Pulmonary artery endothelial cell (primary cell): Measurements from ENCODE around the gene MYL3. TPM values are rescaled to one million over a fixed set of nuclear protein-coding genes. Genes with fewer than 3 reads are reported as not detected.

Experiments used
- DNase-seq: peaks from one replicate; pipeline ENCODE4 v3.0.0-alpha.2; 2011; ENCODE audit warnings: low read depth, low spot score
- total RNA-seq: library from RNA; depleted of rRNA; stranded (reverse); fragments of >200 nt; gene quantifications from 2 replicates; pipeline ENCODE4 v1.2.3, GENCODE V29; 2014

The MYL3 gene
- total RNA-seq, 1 donor from 2014 or later = not detected

DNA sequence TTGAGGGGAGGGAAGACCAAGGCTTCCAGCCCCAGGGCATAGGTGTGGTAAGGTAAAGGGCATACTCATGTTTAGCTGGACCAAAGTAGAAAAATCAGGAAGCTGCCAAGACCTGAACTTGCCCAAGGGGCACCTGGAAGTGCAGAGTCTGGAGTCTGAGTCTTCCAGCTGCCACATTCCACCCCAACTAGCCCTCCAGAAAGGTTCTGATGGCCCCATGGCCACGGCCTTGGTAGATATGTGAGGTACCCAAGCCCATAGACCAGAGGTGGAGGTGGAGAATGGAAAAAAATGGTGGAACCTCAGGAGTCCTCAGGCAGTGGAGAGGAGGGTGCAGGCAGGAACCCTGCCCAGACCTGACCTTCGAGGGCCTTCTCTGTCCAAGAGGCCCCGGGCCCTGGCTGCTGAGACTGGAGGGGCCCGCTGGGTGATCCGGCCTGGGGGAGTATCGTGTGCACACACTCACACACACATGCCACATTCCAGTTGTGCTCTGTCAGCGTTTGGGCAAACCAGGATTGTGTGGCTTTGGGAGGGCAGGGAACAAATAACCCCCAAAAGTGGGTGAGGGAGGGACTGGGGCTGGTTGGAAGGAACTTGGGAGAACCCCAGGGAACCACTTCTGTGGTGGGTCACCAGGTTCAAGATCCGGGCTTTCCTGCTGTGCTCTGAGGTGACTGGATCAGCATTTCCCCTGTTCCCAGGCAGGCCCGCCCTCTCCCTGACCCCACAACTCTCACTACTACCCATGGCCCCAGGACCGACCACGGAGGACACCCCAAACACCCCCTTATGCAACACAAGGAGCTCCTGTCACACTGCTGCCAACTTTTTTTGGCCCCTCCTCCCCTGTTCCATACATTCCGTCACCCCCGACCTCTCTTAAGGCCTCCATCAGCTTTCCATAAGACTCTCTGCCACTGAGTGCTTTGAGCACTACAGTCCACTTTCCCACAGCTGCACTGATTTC, 11.6 kb downstream of the MYL3 start:
- DNase-seq = no peak

DNA sequence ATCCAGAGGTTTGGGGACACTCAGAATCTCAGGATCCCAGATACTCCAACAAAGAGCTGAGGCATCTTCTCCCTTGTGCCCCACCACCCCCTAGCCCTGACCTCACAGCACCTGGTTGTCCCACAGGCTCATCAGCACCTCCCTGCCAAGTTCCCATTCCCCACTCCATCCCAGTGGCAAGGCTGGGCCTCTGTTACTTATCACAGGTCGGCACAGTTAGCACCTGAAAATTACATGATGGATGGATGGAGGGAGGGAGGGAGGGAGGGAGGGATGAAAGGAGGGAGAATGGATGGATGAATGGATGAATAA, 12.8 kb downstream of the MYL3 start:
- no peak for DNase-seq

DNA sequence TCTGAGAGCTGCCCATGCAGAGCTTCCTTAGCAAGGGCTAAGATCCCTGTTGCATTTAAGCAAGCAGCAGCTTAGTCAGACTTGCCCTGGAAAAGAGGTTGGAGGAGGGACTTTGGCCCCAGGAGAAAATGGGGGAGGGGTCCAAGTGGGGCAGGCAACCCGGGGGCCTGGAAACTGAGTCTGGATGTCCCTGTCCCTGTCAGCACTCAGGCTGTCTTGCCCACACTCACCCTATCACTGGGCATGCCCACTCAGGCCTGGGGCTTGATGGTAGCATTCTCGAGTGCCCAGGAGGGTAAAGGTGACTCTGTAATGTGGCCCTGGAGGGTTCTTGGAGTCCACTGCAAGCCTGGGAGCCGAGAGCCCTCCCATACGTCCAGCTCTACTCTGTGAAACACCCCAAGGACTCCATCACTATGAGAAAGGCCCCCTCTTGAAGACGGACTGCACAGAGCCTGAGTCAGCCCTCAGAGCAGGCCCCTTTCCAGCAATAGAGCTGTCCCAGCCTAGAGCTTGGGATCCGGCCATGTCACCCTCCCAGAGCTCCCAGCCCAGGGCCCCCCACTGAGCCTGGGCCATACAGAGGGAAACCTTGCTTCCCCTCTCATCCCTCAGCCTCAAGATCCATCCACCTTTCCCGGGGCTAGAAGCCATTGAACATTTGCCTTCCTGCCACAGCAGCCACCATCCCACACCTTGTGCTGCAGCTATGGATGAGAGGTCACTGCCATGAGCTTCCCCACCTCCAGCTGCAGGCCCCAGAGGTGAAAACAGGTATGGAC, 13.4 kb downstream of the MYL3 start:
- DNase-seq = no peak

DNA sequence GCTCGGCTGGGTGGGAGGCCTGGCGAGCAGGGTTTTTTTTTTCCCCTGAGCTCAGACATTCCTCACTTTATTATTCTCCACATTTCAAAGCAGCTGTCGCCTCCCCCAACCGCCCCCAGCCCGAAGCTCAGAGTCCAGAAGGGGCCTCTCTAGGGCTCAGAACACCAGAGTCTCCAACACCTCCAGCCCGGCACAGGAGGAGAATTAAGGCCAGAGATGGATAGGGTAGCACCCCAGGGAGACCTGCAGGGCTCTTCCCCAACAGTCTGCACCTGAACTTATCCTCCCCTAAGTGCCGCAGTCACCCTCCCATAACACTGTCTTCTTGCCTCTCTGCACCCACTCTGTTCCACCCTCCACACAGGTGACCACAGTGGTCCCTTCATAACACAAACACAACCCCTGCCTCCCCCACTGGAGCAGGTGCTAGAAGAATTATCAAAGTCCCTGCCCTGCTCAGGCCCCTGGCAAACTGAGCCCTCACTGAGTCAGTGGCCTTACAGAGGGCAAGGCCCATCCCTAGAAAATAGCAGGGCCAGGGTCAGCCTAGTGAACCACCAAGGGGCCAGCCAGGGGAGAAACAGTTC, 14.1 kb downstream of the MYL3 start:
- no peak for DNase-seq

DNA sequence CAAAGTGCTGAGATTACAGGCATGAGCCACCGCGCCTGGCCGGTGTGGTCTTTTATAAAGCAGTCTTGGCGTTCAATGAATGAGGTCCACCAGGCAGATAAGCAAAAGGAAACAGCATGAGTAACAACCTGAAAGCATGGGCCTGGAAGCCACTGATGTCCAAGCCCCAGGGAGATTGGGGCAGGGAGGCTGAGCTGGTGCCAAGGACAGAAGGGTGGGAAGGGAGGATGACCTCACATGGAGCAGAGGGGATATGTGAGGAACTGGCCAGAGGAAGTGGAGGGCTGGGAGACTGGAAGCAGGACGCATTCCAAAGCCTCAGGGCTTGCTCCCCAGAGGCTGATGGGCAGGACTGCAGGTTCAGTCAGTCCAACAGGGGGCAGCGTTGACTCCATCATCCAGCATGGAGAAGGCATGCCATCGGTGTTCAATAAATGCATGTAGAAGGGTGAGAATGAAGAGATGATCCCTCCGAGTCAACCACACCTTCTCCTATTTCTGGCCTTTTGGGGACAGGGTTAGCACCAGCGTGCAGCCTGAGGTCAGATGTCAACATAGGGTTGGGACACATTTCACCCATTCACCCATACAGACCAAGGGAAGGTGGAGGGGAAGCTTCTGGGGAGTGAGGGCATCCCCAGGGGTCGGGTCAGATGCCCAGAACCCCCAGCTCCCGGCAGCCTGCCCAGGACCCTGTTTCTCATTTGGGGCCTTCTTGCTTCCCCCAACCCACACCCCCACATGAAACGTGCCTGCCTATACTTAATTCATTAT, 14.8 kb downstream of the MYL3 start:
- DNase-seq = peak; percentile 92

DNA sequence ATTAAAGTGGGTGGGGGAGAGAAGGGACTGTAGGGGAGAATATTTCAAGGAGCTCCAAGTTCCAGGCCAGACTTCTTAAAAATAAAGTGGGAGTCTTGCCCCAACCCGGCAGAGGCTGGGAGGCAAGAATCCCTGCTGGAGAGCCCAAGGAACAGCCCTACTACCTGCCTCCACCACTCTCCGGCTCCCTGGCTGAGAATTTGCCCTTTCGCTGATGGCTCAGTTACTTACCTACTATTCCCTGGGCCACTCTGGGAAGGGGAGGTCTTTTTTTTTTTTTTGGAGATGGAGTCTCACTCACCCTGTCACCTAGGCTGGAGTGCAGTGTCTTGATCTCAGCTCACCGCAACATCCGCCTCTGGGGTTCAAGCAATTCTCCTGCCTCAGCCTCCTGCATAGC, 15.5 kb downstream of the MYL3 start:
- no peak for DNase-seq

DNA sequence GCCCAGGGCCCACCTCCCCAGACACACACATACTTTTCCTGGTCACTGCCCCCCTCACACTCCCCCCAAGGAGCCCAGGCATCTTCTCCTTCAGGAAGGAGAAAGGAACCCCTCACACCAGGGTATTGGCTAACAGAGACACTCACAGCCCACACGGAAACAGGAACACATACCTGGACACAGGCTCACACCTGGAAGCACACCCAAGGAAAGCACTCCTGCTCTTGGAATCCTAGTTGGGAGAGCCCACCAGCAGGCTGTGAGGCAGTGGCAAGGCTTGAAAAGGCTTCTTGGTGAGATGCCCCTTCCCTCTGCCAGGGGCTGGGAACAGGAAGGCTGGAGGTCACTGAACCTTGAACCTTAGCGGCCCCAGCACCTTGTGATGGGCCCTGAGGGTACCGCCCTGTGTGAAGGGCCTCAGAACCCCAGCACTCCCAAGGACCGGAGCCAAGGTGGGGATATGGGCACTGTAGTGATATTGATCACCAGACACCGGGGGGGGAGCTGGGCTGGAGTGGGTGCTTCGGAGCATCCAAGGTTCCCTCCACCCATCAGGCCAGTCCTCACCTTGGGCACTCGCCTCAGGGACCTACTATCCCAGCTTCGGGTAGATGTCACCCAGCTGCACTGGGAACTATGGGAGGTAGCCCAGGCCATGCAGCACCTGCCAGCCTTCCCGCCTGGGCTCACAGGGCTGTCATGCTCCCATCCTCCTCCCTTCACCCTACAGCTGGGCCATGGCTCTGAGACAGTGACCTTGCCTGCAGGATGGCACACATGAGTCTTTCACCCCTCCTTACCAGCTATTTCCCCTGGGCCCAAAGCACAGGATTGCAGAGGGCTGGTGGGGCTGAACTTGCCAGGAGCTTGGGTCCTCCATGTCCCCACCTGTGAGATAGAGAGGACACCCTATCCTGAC, 16.4 kb downstream of the MYL3 start:
- DNase-seq = no peak

DNA sequence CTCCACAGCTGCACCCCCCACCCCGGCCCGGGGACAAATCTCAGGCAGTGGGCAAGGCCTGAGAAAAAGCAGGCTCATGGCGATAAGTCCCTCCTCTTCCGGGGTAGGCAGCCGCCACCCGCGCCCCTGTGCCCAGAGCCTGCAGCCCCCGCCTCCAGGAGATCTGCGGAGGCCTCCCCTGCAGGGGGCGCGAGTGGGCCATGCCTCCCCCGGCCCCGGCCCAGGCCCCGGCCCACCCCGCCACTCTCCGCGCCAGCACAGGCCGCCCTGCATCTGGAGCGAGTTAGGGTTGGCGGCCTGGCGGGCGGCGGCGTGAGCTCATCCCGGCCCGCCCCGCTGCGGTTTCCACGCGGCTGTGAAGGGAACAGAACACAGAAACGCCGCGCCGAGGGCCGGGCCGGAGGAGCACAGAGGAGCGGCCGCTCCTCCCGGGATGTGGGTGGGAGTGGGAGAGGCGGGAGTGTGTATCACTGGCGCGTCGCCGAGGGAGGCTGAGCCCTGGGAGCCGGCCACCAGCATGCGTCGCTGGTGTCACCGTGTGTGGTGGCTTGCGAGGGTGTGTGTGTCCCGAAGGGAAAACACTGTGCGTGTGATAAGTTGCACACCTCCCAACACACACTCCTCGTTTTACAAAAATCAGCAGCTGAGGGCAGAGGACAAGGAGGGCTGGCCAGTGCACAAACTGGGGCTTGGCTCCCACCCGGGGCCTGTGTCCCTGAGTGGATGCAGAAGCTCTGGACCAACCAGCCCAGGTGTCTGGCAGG, 17.2 kb downstream of the MYL3 start:
- DNase-seq = no peak

DNA sequence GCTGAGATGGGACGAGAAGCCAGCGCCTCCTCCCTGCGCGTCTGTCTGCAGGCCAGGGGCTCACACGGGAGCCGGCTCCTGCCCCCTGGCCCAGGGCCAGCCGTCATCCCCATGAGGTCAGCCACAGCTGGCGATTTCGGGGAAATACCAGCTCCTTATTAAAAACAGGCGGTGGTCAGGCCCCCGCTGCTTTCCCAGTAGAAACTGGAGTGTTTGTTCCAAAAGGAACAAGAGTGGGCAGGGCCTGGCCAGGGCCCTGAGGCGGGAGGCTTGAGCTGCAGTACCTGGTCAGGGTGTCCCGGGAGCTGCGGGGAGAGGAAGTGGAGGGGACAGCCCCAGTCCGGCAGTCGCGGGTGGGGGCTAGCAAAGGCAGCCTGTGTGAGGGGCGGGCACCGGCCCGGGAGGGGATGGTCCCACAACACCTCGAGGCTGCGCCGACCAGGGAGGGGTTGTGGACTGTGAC, 17.8 kb downstream of the MYL3 start:
- DNase-seq = no peak

DNA sequence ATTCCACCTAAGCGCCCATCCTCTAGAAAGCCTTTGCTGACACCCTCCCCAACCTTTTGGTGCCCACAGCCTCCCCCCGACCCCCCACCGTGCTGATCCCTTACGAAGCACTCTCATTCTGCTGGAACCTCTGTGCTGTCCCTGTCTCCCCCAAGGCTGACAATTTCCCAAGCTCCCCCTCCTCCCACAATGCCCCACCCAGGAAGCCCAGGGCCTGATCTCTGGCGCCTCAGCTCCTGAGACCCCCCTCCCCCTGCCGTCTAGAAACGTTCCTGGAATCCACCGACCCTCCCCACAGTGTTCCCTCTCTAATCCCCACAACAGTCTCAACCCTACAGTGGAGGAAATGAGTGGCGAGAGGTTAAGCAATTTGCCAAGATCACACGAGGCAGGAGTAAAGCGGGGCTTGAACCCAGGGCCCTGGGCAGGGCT, 18.3 kb downstream of the MYL3 start:
- DNase-seq = no peak

DNA sequence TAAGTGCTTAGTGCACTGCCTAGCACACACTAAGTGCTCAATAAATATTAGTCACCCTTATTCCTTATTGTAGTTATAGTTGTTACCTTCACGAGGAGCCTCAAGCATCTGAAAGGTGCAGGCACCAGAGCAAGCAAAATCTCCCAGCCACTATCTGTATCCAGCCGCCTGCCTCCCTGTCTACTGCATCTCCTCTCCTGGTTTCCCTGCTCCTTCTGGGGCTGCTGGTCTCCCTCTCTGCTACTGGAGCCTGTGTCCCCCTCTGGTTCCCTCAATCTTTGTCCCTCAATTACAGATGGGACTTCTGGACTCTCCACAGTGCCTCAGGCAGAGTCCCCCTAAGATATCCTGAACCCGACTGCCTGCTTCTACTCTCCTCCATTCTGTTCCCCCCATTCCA, 18.8 kb downstream of the MYL3 start:
- DNase-seq = no peak

DNA sequence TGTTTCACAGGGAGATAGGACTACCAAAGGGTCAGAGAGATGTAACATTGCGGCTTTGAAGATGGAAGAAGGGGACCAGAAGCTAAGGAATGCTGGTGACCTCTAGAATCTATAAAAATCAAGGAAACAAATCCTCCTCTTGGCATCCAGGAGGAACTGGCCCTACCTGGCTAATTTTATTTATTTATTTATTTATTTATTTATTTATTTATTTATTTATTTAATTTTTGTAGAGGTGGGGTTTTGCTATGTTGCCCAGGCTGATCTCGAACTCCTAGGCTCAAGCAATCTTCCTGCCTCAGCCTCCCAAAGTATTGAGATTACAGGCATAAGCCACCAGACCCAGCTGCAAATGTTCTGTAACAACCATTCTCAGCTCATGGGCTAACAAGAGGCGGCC, 19.7 kb downstream of the MYL3 start:
- no peak for DNase-seq

DNA sequence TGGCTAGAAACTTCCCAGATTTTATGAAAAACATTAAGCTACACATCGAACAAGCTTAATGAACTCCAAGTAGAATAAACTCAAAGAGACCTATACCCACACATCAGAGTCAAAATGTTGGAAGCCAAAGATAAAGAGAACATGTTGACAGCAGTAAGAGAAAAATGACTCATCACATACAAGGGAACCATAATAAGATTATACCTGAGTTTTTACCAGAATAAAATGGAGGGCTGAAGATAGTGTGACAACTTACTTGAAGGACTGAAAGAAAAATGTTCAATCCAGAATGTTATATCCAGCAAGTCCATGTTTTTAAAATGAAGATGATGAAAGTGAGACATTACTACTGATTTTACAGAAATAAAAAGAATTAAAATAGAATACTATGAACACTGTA, 22.8 kb downstream of the MYL3 start:
- DNase-seq = no peak

DNA sequence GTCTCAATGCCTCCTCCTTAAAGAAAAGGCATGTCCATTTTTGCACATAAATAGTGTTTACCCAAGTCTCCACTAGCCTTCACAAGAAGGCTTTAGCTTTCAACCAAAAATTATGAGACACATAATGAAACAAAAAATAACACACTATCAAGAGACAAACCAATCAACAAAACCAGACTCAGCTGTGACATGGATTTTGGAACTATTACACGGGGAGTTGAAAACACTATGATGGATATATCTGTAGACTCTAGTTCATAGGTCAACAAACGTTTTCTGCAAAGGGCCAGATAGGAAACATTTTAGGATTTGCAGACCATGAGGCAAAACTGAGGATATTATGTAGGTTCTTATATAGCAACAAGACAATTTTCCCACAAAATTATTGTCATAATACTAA, 24.9 kb downstream of the MYL3 start:
- DNase-seq = no peak

DNA sequence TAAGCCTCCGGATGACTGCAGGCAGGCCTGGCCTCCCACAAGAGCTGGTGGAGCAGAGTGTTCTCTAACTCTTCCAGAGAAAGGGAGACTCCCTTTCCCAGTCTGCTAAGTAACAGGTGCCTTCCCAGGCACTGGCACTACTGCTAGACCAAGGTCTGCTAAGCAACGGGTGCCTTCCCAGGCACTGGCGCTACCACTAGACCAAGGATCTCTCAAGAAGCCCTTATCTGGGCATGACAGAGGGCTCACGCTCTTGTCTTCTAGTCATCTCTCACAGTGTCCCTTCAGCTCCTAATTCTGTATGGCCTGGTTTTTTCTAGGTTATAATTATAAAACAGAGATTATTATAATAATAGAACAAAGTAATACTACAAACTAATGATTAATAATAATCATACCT, 27.8 kb downstream of the MYL3 start:
- DNase-seq = no peak

DNA sequence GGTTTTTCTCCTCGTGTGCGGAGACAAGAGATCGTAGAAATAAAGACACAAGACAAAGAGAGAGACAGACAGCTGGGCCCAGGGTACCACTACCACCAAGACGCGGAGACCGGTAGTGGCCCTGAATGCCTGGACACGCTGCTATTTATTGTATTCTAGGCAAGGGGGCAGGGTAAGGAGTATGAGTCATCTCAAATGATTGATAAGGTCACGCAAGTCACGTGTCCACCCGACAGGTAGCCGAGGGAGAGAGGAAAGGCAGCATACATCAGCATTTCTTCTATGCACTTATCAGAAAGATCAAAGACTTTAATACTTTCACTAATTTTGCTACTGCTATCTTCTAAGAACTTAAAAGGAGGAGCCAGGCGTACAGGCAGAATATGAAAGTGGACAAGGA, 28.2 kb downstream of the MYL3 start:
- DNase-seq = no peak

DNA sequence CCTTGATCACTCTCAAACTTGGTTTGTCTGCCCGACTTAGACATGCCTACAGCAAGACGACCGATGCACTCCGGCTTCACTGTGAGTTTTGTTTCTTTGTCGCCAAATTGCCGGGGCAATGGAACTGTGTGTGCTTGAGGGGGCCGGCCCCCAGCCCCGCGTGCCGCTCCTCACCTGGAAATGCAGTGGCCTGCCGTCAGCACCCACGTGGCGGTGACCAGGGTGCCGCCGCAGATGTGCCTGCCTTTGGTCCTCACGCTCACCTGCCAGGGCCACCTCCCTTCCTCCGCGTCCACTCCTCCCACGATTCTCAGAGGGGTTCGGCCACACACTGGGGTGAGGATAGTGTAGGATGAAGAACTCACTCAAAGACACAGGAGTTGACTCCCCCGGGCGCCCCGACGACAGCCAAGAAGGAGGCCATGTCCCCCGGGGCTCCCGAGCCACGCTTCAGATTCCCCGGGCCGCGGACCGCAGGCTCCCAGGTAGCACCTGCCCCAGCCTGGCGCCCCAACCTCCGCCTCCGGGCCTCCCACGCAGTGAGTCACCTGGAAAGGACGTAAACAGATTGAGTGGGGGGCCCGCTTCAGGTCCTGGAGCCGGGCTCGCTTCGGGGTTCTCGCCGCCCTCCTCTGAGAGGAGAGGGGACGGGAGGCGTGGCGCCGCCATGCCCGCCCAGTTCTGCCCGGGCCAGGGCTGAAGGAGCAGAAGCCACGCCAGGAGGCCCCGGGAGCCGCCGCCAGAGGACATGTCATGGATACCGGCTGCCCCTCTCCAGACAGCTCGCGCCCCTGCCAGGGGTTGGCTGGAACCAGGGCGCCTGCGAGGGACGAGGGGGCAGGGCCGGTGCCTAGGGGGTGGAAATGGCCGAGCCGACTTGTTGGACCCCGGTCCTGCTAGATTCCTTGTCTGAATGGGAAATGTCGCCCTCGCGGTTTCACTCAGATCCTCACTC, 29.6 kb downstream of the MYL3 start:
- no peak for DNase-seq

DNA sequence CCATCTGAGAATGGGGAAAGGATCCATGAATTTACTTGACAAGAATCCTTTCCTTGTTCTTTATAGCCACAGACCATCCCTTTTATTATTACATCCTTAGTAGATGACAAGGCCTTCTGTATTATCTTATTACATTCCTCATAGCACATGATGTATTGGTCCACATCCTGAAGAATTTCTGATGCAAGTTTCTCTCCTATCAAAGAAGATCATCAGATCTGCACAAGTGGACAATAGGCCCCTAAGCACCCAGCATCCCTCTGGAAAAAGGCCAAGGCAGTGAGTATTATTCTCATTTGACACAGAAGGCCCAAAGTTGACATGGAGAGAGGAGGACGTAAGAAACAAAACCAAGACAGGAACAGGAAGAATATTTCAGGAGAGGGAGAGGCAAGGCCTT, 31.4 kb downstream of the MYL3 start:
- DNase-seq = no peak

DNA sequence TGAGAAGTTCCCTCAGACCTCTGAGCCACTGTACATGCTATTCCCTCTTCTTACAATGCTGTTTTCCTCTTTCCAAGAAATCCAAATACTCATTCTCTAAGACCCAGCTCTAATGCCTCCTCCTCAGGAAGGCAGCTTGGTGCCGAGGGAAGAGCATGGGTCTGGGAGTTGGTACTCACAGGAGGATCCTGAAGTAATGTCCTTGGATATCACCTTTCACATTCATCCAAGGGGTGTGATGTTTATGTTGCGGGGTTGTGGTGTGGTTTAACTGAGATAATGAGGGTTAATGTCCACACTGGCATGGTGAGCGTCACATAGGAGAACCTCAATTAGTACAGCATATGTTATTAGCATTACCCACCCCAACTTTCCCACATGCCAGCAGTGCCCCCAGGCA, 31.9 kb downstream of the MYL3 start:
- no peak for DNase-seq
